HepG2 (cell line): ENCODE data around the gene PGRMC2. TPM values are rescaled to one million over a fixed set of nuclear protein-coding genes. Genes with fewer than 3 reads are reported as not detected.

Source experiments
- EED ChIP-seq: sonication (generic); formaldehyde crosslinking; IDR thresholded peaks from 2 replicates; pipeline ENCODE4 v1.5.0; 2020; ENCODE audit warnings: mild to moderate bottlenecking, missing genetic modification reagents
- GPN1 ChIP-seq: sonication (generic); formaldehyde crosslinking; IDR thresholded peaks from 2 replicates; pipeline ENCODE4 v1.5.1; 2020; ENCODE audit warnings: missing genetic modification reagents, borderline replicate concordance
- ISX ChIP-seq: sonication (generic); formaldehyde crosslinking; conservative IDR thresholded peaks from 2 replicates; pipeline ENCODE4 v1.5.0; 2020; ENCODE audit warnings: missing genetic modification reagents
- KDM3A ChIP-seq: IDR thresholded peaks from 2 replicates; pipeline ENCODE4 v1.6.1; 2018; ENCODE audit warnings: low read depth, missing compliant biosample characterization
- MED8 ChIP-seq: sonication (generic); formaldehyde crosslinking; IDR thresholded peaks from 2 replicates; pipeline ENCODE4 v1.8.1; 2023; ENCODE audit warnings: mild to moderate bottlenecking, missing genetic modification reagents; ENCODE audit not compliant: insufficient replicate concordance
- NCOR1 ChIP-seq: fragments of 200-600 bp; sonication (generic); IDR thresholded peaks from 2 replicates; pipeline ENCODE4 v1.7.0; 2017; ENCODE audit warnings: antibody characterized with exemption, low read length, borderline replicate concordance
- NFE2L1 ChIP-seq: sonication (generic); formaldehyde crosslinking; IDR thresholded peaks from 2 replicates; pipeline ENCODE4 v1.4.0; 2020; ENCODE audit warnings: missing genetic modification reagents, mild to moderate bottlenecking, borderline replicate concordance
- NKX3-1 ChIP-seq: sonication (generic); formaldehyde crosslinking; IDR thresholded peaks from 2 replicates; pipeline ENCODE4 v1.5.0; 2020; ENCODE audit warnings: missing genetic modification reagents
- RFX3 ChIP-seq: IDR thresholded peaks from 2 replicates; pipeline ENCODE4 v1.6.1; 2016; ENCODE audit warnings: missing biosample characterization, missing genetic modification reagents
- RFXAP ChIP-seq: sonication (generic); formaldehyde crosslinking; IDR thresholded peaks from 2 replicates; pipeline ENCODE4 v1.4.0; 2020; ENCODE audit warnings: missing genetic modification reagents, borderline replicate concordance
- RNF2 ChIP-seq: fragments of 450-650 bp; conservative IDR thresholded peaks from 2 replicates; pipeline ENCODE4 v1.6.1; 2016; ENCODE audit warnings: low read depth
- SMARCE1 ChIP-seq: fragments of 450-650 bp; IDR thresholded peaks from 2 replicates; pipeline ENCODE4 v1.6.1; 2017; ENCODE audit warnings: borderline replicate concordance
- SNRNP70 ChIP-seq: fragments of 200-400 bp; formaldehyde crosslinking; IDR thresholded peaks from 2 replicates; pipeline ENCODE4 v1.6.1; 2017; ENCODE audit warnings: mild to moderate bottlenecking, low read depth, low read length, moderate library complexity
- ZBTB8A ChIP-seq: sonication (generic); formaldehyde crosslinking; IDR thresholded peaks from 2 replicates; pipeline ENCODE4 v1.4.0; 2020; ENCODE audit warnings: mild to moderate bottlenecking, low read depth, missing genetic modification reagents, borderline replicate concordance
- ZNF10 ChIP-seq: sonication (generic); formaldehyde crosslinking; IDR thresholded peaks from 2 replicates; pipeline ENCODE4 v1.4.0; 2020; ENCODE audit warnings: mild to moderate bottlenecking, low read depth, missing genetic modification reagents, borderline replicate concordance
- ZNF12 ChIP-seq: sonication (generic); formaldehyde crosslinking; IDR thresholded peaks from 2 replicates; pipeline ENCODE4 v1.5.0; 2020; ENCODE audit warnings: missing genetic modification reagents
- ZNF264 ChIP-seq: sonication (generic); formaldehyde crosslinking; IDR thresholded peaks from 2 replicates; pipeline ENCODE4 v1.4.0; 2020; ENCODE audit warnings: missing genetic modification reagents
- ZNF282 ChIP-seq: fragments of 450-650 bp; IDR thresholded peaks from 2 replicates; pipeline ENCODE4 v1.6.1; 2018; ENCODE audit not compliant: partially characterized antibody
- ZNF563 ChIP-seq: sonication (generic); formaldehyde crosslinking; IDR thresholded peaks from 2 replicates; pipeline ENCODE4 v1.8.0; 2022; ENCODE audit warnings: mild to moderate bottlenecking, moderate library complexity, missing genetic modification reagents
- ZNF589 ChIP-seq: sonication (generic); formaldehyde crosslinking; conservative IDR thresholded peaks from 2 replicates; pipeline ENCODE4 v1.8.0; 2022; ENCODE audit warnings: mild to moderate bottlenecking, moderate library complexity, missing genetic modification reagents
- ZNF781 ChIP-seq: sonication (generic); formaldehyde crosslinking; IDR thresholded peaks from 2 replicates; pipeline ENCODE4 v1.5.1; 2020; ENCODE audit warnings: borderline replicate concordance, mild to moderate bottlenecking, missing genetic modification reagents; ENCODE audit errors: not compliant biosample characterization
- polyA plus RNA-seq, 8 experiments: library from polyadenylated mRNA; depleted of rRNA in 3 of 8; stranded (reverse) in 7 of 8; unstranded in 1 of 8; fragments of >200 nt; fragmentation: Illumina TruSeq in 4 of 8; extraction: Trizol in 4 of 8; gene quantifications; 2 replicates each; pipeline versions ENCODE4 v1.2.1 to v1.2.3, GENCODE V29; 2011 to 2016; ENCODE audit warnings: low read depth in 4 of 8, missing spikeins in 1 of 8, mixed read lengths in 1 of 8; ENCODE audit not compliant: insufficient read depth in 1 of 8
- total RNA-seq, 5 experiments: library from RNA; depleted of rRNA; stranded (reverse); fragments of >200 nt; fragmentation: Illumina TruSeq; extraction: Trizol; gene quantifications; 2 replicates each; pipeline ENCODE4 v1.2.3, GENCODE V29; 2016; ENCODE audit warnings: low read depth in 1 of 5
- TF ChIP-seq, protein P1 (sequence below): sonication (generic); formaldehyde crosslinking; IDR thresholded peaks from 2 replicates; pipeline ENCODE4 v1.4.0; 2020; ENCODE audit warnings: missing genetic modification reagents
- TF ChIP-seq, protein P2 (sequence below): sonication (generic); formaldehyde crosslinking; IDR thresholded peaks from 2 replicates; pipeline ENCODE4 v1.9.0; 2022; ENCODE audit warnings: low read depth, missing genetic modification reagents
- TF ChIP-seq, protein P3 (sequence below): sonication (generic); formaldehyde crosslinking; IDR thresholded peaks from 2 replicates; pipeline ENCODE4 v1.8.0; 2022; ENCODE audit warnings: missing genetic modification reagents, mild to moderate bottlenecking, inconsistent platforms, borderline replicate concordance

Gene PGRMC2
- total and polyA plus RNA-seq, 2 of the 13 experiments (the other 11 are each of a cell fraction or from before 2014, with no cell fraction given) = 16.0 to 19.8 TPM

DNA sequence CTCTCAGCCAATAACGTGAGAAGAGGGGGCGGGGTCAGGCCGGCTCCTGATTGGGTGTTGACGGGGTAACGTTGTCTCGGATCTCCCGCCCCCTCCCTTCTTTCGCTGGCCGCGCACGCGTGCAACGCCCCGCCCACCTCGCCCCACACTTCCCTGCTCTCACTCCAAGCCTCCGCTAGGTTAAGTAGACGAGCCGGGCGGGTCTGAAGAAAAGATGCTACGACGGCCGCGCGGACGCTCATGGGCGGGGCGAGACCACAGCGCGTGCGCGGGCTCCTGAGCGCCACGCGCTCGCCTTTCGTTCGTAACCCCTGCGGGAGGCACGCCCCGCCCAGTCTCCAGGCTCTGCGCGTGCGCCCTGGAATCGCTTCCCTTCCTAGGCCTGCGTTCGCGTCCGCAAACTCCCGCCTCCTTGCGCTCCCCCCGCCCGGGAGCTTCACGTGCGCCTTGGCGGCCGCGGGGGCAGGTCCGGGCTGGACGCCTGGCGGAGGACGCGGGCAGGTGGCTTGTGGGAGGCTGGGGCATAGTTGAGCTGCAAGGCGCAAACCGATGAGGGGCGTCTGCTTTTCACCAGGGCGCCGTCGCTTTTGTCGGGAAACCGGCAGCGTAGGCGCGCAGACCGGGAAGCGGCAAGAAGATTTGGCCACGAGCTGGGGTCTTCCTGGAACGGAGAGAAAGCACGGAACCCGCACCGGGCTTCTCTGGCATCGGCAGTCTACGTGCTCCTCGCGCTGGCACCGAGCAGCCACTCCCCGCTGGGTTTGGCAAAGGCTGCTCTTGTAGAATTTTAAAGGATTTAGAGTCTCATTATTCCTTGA, 467 bp upstream of the PGRMC2 start (continued):
- TF ChIP-seq, protein P1, sequence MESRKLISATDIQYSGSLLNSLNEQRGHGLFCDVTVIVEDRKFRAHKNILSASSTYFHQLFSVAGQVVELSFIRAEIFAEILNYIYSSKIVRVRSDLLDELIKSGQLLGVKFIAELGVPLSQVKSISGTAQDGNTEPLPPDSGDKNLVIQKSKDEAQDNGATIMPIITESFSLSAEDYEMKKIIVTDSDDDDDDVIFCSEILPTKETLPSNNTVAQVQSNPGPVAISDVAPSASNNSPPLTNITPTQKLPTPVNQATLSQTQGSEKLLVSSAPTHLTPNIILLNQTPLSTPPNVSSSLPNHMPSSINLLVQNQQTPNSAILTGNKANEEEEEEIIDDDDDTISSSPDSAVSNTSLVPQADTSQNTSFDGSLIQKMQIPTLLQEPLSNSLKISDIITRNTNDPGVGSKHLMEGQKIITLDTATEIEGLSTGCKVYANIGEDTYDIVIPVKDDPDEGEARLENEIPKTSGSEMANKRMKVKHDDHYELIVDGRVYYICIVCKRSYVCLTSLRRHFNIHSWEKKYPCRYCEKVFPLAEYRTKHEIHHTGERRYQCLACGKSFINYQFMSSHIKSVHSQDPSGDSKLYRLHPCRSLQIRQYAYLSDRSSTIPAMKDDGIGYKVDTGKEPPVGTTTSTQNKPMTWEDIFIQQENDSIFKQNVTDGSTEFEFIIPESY = peak; percentile 51; the same call in 1 of the 2 replicates
- TF ChIP-seq RFX3 (CRISPR knock-in tag) = no peak
- TF ChIP-seq, protein P2, sequence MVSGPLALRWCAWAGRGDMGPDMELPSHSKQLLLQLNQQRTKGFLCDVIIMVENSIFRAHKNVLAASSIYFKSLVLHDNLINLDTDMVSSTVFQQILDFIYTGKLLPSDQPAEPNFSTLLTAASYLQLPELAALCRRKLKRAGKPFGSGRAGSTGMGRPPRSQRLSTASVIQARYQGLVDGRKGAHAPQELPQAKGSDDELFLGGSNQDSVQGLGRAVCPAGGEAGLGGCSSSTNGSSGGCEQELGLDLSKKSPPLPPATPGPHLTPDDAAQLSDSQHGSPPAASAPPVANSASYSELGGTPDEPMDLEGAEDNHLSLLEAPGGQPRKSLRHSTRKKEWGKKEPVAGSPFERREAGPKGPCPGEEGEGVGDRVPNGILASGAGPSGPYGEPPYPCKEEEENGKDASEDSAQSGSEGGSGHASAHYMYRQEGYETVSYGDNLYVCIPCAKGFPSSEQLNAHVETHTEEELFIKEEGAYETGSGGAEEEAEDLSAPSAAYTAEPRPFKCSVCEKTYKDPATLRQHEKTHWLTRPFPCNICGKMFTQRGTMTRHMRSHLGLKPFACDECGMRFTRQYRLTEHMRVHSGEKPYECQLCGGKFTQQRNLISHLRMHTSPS (CRISPR knock-in tag) = peak; percentile 70
- TF ChIP-seq EED (CRISPR knock-in tag) = peak; percentile 92
- peak; percentile 94 for TF ChIP-seq MED8
- peak; percentile 91 for TF ChIP-seq GPN1 (CRISPR knock-in tag)
- peak; percentile 95 for TF ChIP-seq RFXAP (CRISPR knock-in tag)
- peak; percentile 98 for TF ChIP-seq NKX3-1 (CRISPR knock-in tag)
- TF ChIP-seq ZNF264 (CRISPR knock-in tag) = peak; percentile 90
- no peak for TF ChIP-seq ZNF10 (CRISPR knock-in tag)
- peak; percentile 98 for TF ChIP-seq RNF2
- TF ChIP-seq, protein P3, sequence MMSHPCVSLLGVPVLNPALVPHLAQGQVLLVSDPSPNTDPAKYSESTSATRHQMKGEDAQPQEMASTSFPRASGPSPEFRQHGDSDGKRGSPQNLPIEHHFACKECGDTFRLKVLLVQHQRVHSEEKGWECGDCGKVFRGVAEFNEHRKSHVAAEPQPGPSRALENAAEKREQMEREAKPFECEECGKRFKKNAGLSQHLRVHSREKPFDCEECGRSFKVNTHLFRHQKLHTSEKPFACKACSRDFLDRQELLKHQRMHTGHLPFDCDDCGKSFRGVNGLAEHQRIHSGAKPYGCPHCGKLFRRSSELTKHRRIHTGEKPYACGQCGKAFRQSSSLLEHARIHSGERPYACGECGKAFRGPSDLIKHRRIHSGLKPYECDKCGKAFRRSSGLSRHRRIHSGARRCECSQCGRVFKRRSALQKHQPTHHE (CRISPR knock-in tag) = peak; percentile 87
- no peak for TF ChIP-seq ZBTB8A (CRISPR knock-in tag)
- peak; percentile 94 for TF ChIP-seq KDM3A (CRISPR knock-in tag)
- TF ChIP-seq ZNF282 = no peak
- peak; percentile 98 for TF ChIP-seq ZNF563 (CRISPR knock-in tag)
- no peak for TF ChIP-seq NCOR1
- TF ChIP-seq ISX (CRISPR knock-in tag) = peak; percentile 96; the same call in 1 of the 2 replicates
- TF ChIP-seq SNRNP70 = no peak
- TF ChIP-seq ZNF589 = peak; percentile 99
- peak; percentile 81 for TF ChIP-seq ZNF12 (CRISPR knock-in tag)
- TF ChIP-seq NFE2L1 (CRISPR knock-in tag) = 0 out of 2 replicates have a peak, but pooled peaks have one; percentile 48
- TF ChIP-seq SMARCE1 = no peak
- TF ChIP-seq ZNF781 (CRISPR knock-in tag) = peak; percentile 99
